Measurements from ENCODE around the gene HAND2. TPM values are rescaled to one million over a fixed set of nuclear protein-coding genes. Genes with fewer than 3 reads are reported as not detected.
A peak's percentile ranks its signal among the peaks of the same experiment; 100 is the strongest.

Gene HAND2
- polyA plus RNA-seq, 3 donors from 2014 or later: not detected

DNA sequence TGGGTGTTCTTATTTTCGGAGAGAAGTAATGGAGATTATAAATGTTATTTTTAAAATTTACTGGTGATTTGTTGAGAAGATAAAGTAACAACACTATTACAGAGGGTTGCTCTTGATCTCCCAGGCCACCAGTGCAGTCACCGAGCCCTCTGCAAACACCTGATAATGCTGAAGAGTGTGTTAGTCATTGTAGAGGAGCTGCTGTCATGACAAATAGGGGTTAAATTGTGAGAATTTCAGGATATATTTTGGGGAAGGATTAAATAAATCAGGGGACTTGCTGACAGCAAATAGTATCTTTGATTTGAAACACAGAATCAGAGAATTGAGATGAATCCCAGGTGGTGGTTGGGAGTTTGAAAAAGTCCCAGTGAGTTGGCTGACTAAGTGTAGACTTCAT lies 16.7 kb upstream of the HAND2 start:
- no peak overlapping the region for H3K4me3 Mint-ChIP-seq
- H3K27ac Mint-ChIP-seq: no peak overlapping the region
- no peaks in the 10 kb centered on the region for H3K36me3 Mint-ChIP-seq
- H3K4me1 Mint-ChIP-seq: no peaks in the 10 kb centered on the region
- no peak for DNase-seq
- H3K9me3 Mint-ChIP-seq: peaks cover 0 to 8% (median 3%) of the 10 kb centered on the region in 6 donors
- peaks cover 0 to 5% (median 3%) of the 10 kb centered on the region in 3 donors for H3K27me3 Mint-ChIP-seq (ENCODE audit: low read depth in 3 of 3)

DNA sequence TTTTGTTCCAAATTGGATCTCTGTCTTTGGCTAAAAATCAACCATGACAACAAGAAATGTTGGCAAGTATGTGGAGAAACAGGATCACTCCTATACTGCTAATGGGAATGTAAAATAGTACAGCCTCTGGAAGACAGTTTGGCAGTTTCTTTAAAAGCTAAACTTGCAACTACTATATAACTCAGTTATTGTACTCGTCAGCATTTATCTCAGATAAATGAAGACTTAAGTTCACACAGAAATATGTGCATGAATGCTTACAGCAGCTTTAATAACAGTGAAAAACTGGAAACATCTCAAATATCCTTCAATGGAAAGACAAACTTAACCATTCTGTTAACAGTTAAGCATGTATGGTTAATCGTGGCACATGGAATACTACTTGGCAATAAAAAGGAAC lies 15.4 kb upstream of the HAND2 start:
- no peaks in the 10 kb centered on the region for H3K36me3 Mint-ChIP-seq
- H3K4me1 Mint-ChIP-seq: no peaks in the 10 kb centered on the region
- no peak overlapping the region for H3K4me3 Mint-ChIP-seq
- H3K27ac Mint-ChIP-seq: no peak overlapping the region
- H3K9me3 Mint-ChIP-seq: peaks cover 0 to 8% (median 2%) of the 10 kb centered on the region in 6 donors
- H3K27me3 Mint-ChIP-seq (ENCODE audit: low read depth in 3 of 3): peaks cover 0 to 6% (median 3%) of the 10 kb centered on the region in 3 donors
- no peak for DNase-seq

DNA sequence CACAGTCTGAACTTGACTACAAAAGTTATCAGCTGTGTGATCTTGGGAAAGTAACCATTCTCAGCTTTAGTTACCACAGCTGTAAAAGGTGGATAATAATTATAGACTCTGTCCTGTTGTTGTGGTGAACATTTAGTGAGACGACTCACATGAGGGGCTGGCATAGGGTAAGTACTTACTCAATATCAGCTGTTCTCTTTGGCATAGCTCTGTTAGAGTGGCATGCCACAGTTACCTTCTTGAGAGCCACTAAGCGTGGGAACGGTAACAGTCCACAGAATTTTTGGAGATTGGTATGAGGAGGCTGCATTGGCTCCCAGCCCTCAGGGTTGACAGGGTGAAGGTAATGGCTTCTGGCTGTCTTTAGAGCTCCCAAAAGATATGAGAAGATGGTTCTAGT lies 13.2 kb upstream of the HAND2 start:
- peaks cover 6 to 16% (median 9%) of the 10 kb centered on the region in 3 donors for H3K27me3 Mint-ChIP-seq (ENCODE audit: low read depth in 3 of 3)
- no peak for DNase-seq
- peaks cover 0 to 15% (median under 1%) of the 10 kb centered on the region in 6 donors for H3K9me3 Mint-ChIP-seq
- peaks cover 4 to 10% of the 10 kb centered on the region in 2 donors for H3K4me1 Mint-ChIP-seq
- no peak overlapping the region for H3K27ac Mint-ChIP-seq
- H3K36me3 Mint-ChIP-seq: no peaks in the 10 kb centered on the region
- H3K4me3 Mint-ChIP-seq: no peak overlapping the region

DNA sequence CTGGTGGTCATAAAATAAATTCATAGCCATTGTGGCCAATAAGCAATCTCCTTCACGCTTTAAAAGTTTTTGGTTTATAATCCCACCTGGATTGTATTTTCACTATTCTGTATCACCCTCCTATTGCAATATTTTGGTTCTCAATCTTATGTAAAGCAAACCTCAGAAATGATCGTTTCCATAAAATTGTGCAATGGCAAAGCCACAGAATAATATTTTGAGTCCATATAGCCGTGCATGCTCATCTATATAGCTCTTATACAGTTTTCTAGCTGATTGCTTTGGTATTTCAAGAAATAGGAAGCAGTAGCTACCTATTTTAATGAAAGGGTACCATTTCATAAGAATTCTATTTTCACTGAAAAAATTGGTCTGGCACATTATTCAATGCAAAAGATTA lies 10.0 kb upstream of the HAND2 start:
- peaks cover 0 to 29% (median 1%) of the 10 kb centered on the region in 6 donors for H3K9me3 Mint-ChIP-seq
- peaks cover 4 to 10% of the 10 kb centered on the region in 2 donors for H3K4me1 Mint-ChIP-seq
- no peak for DNase-seq
- no peak overlapping the region for H3K27ac Mint-ChIP-seq
- peaks cover 13 to 34% (median 21%) of the 10 kb centered on the region in 3 donors for H3K27me3 Mint-ChIP-seq (ENCODE audit: low read depth in 3 of 3)
- H3K36me3 Mint-ChIP-seq: no peaks in the 10 kb centered on the region
- H3K4me3 Mint-ChIP-seq: no peak overlapping the region

DNA sequence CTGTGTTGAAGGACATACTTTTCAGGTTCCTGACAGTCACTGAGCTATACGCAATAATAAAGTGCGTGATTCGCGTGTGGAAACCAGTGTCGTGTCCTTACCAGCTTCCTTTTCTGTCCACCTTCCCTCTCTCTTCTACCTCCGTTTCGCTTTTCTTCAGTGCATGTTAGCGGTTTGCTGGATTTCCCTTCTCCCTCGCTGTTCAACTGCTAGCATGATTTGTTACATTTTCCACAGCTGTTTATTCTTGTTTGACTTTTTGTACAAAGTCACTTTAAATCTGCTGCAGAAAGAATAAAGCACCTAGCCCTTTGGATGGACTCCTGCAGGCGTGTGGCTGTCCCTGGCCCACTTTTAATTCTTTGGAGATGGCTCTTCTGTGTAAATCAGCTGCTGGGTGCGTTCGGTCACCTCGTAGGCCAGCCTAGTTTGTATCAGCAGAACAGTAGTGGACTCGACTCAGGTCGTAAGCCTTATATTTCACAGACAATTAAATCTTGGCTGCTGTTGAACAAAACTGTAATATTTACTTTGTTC lies 8.9 kb upstream of the HAND2 start:
- Mint-ChIP-seq H3K27me3 (ENCODE audit: low read depth in 3 of 3) (peaks cover 20 to 41% (median 23%) of the 10 kb centered on the region in 3 donors), H3K4me3 (peak overlapping the region; percentile 5 to 69 (median 61)), H3K9me3 (peaks cover 0 to 38% (median 6%) of the 10 kb centered on the region in 6 donors), H3K4me1 (peaks cover 4 to 10% of the 10 kb centered on the region in 2 donors), H3K36me3 (peaks cover 0 to 3% (median 0%) of the 10 kb centered on the region in 3 donors), H3K27ac (no peak overlapping the region)
- no peak for DNase-seq

DNA sequence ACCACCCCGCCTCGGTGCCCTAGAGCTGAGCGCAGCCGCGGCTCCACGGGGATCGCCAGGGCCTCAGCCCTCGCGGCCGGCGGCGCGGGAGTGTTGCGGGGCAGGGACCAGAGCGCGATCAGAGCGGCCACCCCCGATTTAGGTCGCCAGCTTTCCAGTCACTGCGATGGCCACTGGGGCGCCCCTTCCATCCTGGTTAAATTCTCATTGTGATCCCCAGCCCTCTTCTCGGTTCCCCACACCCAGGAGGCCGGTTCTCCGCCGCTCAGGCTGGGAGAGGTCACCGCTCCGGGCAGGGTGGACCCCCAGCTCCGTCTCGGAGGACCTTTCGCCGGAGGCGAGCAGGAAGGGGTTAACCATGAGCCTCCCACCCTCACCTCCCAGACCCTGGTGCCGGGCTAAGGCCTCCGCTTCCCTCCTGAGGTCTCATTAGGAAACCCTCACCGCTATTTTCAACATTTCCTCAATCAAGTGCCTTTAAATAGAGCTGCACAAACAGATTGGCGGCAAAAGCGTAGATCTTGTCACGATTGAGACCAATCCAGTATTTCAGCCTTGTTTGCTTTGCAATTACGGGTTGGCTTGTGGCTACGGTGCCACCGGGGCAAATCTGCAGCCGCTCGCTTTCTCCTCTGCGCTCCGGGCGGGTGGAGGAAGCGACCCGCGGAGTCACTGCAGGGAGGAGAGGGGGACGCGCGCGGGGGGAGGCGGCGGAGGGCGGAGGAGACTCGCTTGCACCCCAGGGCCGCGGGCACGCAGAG lies 8.3 kb upstream of the HAND2 start:
- H3K27ac Mint-ChIP-seq: no peak overlapping the region
- H3K27me3 Mint-ChIP-seq (ENCODE audit: low read depth in 3 of 3): peaks cover 21 to 47% (median 23%) of the 10 kb centered on the region in 3 donors
- H3K4me3 Mint-ChIP-seq: peak overlapping the region; percentile 12 to 72 (median 66)

DNA sequence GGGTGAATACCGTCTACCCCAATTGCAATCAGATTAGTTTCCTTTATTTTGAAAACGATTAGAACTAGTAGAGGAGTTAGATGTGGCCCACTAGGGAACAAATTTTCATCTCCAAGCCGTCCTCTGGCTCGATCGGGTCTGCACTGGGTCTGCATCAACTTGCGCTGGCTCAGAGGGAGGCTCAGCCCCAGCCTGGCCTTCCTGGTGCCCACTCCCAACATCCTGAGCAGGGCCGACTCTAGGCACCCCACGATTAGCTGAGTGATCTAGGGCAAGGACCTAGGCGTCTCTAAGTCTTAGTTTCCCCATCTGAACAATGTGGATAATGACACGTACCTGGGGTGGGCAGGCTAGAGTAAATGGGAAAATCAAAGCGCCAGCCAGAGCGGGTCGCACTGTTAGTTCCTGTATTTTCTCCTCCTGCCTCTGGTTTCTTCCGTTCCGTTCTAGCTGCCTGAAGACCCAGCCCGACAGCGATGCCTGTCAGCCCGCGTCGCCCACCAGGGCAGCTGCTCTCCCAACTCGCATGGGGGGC lies 7.7 kb upstream of the HAND2 start:
- peaks cover 0 to 4% (median 0%) of the 10 kb centered on the region in 3 donors for H3K36me3 Mint-ChIP-seq
- H3K4me3 Mint-ChIP-seq: no peak overlapping the region
- H3K27ac Mint-ChIP-seq: no peak overlapping the region
- H3K27me3 Mint-ChIP-seq (ENCODE audit: low read depth in 3 of 3): peaks cover 21 to 47% (median 27%) of the 10 kb centered on the region in 3 donors
- H3K4me1 Mint-ChIP-seq: peaks cover 4 to 10% of the 10 kb centered on the region in 2 donors
- H3K9me3 Mint-ChIP-seq: peaks cover 0 to 40% (median 9%) of the 10 kb centered on the region in 6 donors
- DNase-seq: no peak

More for the DNA sequence above, 8.3 kb upstream of the HAND2 start:
- Mint-ChIP-seq H3K4me1 (peaks cover 4 to 10% of the 10 kb centered on the region in 2 donors), H3K36me3 (peaks cover 0 to 4% (median 0%) of the 10 kb centered on the region in 3 donors), H3K9me3 (peaks cover 0 to 36% (median 9%) of the 10 kb centered on the region in 6 donors)
- DNase-seq: peak in 1 of 3 donors; percentile 1

DNA sequence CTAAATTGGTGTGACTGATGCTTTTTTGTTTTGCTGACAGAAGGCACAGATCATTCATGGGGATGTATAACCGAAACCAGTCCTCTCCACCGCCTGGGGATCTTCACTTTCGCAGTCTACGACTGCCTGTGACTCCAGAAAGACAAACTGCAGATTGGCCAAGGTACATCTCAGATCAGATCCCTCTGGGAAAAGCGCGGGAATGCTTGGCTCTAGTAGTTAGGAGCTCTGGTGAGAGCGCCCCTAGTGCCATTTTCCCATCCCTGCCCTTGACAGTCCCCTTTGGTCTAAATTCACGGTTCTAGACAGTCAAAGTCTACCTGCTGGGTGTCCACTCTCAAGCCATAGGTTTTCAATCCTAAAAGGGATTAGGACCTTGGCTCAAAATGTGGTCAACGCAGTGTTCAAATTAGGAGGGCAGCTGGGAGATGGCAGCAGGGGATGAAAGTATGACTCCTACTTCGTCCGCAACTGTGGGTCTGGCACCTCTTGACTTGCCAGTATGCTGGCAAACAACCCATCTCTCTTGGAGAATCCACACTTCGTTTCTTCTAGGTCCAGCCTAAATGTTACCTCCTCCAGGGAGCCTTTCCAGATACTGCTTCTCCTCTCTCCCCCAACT lies 6.9 kb upstream of the HAND2 start:
- H3K27me3 Mint-ChIP-seq (ENCODE audit: low read depth in 3 of 3): peaks cover 26 to 52% (median 30%) of the 10 kb centered on the region in 3 donors
- no peak for DNase-seq
- H3K36me3 Mint-ChIP-seq: peaks cover 0 to 4% (median 0%) of the 10 kb centered on the region in 3 donors
- H3K4me3 Mint-ChIP-seq: no peak overlapping the region
- peaks cover 0 to 48% (median 9%) of the 10 kb centered on the region in 6 donors for H3K9me3 Mint-ChIP-seq
- H3K27ac Mint-ChIP-seq: no peak overlapping the region
- H3K4me1 Mint-ChIP-seq: peaks cover 4 to 10% of the 10 kb centered on the region in 2 donors

DNA sequence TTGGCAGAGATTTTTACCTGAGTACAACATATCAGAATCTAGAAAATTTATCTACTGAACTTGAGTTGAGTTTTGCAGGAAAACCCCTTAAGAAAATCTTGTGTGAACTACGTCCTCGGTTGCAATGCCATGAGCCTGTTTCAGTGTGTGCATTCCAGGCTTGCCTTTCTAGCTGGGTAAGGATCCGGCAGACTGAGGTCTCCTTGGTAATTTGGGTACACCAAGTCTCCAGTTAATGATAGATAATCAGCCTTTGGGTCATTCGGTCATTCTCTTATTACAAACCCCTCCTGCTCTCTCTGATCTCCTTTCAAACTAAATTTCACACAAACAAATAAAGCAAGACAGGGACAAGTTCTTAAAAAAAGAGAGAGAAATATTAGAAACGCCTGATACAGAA lies 5.9 kb upstream of the HAND2 start:
- no peak overlapping the region for H3K4me3 Mint-ChIP-seq
- DNase-seq: no peak
- peaks cover 0 to 4% (median 0%) of the 10 kb centered on the region in 3 donors for H3K36me3 Mint-ChIP-seq
- no peak overlapping the region for H3K27ac Mint-ChIP-seq
- H3K27me3 Mint-ChIP-seq (ENCODE audit: low read depth in 3 of 3): peaks cover 33 to 58% (median 35%) of the 10 kb centered on the region in 3 donors
- peaks cover 4 to 10% of the 10 kb centered on the region in 2 donors for H3K4me1 Mint-ChIP-seq
- peaks cover 0 to 53% (median 11%) of the 10 kb centered on the region in 6 donors for H3K9me3 Mint-ChIP-seq

DNA sequence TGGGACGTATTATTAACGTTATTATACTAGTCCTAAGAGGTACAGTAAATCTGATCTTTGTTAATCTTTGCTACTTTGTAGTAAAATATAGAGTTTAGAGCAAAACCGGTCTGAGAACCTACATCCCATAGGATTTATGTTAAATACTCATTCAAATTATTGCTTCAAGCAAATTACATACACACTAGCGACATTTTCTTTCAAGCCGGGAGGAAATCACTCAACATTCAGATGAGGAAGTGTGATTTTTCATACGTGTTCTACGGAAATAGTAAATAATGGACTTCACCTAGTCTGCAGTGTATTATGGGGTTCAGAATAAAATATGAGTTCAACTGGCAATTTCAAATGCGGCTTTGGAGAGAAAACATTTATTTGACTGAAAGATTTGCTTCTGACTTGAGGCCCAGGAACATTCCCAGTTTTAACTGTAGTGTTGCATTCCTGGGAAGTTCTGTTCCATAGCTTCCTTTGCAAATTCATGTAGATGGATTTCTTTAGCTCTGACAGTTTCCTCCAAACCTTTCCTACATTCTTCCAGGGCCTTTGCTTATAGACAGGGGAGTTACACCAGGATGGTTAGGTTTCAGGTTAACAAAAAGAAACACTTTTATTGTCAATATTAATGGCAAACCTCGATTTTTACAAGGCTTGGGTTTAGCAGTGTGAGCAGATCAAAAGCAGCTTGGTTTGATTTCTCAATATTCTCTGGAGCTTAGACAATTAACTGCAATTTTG lies 5.3 kb upstream of the HAND2 start:
- no peak for DNase-seq
- Mint-ChIP-seq H3K9me3 (peaks cover 0 to 55% (median 11%) of the 10 kb centered on the region in 6 donors), H3K27me3 (ENCODE audit: low read depth in 3 of 3) (peaks cover 39 to 61% (median 39%) of the 10 kb centered on the region in 3 donors), H3K36me3 (peaks cover 0 to 4% (median 0%) of the 10 kb centered on the region in 3 donors), H3K4me1 (peaks cover 4 to 10% of the 10 kb centered on the region in 2 donors), H3K27ac (no peak overlapping the region), H3K4me3 (no peak overlapping the region)

DNA sequence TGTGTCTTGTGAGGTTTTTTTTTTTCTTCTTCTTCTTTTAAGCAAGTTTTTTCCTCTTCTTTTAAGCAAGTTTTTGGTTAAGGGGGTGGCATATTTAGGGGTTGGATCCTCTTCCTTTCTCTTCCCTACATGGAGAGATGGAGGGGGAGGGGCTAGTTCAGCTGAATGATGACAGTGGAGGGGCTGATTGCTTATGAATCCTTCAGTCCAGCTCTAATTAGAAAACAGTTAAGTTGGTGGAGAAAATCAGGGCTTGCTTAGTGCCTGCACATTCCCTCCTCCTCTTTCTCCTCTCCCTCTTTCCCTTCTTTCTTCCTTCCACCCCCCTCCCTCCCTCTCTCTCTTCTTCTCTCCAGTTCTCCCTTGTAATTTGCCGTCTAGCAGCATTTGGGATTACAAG lies 4.4 kb upstream of the HAND2 start:
- Mint-ChIP-seq H3K4me3 (no peak overlapping the region), H3K9me3 (peaks cover 0 to 53% (median 11%) of the 10 kb centered on the region in 6 donors), H3K36me3 (peaks cover 0 to 4% (median 0%) of the 10 kb centered on the region in 3 donors), H3K4me1 (peaks cover 4 to 10% of the 10 kb centered on the region in 2 donors), H3K27me3 (ENCODE audit: low read depth in 3 of 3) (peaks cover 43 to 60% (median 45%) of the 10 kb centered on the region in 3 donors), H3K27ac (no peak overlapping the region)
- DNase-seq: no peak

DNA sequence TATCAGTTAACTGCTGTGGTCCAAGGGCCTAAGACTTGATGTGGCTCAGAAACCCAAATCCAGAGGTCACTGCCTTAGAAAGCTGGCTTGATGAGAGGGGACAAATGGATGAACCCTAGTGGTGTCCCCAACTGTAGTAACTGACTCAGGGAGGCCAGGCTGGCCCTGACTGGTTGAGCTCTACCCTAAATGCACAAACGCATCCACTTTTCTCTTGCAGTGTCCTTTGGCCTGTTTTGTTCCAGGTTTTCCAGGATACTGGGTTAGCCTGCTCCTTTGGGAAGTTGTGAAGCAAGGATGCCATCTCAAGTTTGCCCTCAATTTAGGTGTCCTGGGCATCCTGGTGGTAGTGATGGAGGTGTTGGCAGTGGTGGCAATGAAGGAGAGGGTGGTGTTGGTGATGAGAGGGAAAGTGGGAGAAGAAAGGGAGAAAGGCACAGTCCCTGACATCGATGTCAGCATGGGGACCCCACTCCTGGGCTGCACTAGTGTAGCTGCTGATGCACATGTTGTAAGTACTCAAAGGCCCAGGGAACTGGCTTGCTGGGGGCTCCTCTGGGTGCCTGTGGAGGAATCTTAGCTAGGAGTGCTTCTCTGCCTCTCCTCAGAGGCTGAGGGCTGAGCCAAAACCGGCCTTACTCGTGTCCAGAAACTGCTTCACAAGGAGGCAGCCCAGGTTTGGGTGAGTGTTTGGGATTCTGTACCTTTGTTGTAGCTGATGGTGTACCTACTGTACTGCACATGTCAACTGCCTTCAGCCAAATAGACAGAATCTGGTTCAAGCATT lies 2.9 kb upstream of the HAND2 start:
- Mint-ChIP-seq H3K9me3 (peaks cover 0 to 58% (median 13%) of the 10 kb centered on the region in 6 donors), H3K36me3 (peaks cover 0 to 8% (median 0%) of the 10 kb centered on the region in 3 donors), H3K4me3 (peak overlapping the region in 1 of 5 donors; percentile 4), H3K4me1 (peaks cover 3 to 4% of the 10 kb centered on the region in 2 donors), H3K27ac (no peak overlapping the region), H3K27me3 (ENCODE audit: low read depth in 3 of 3) (peaks cover 48 to 58% (median 48%) of the 10 kb centered on the region in 3 donors)
- DNase-seq: no peak

Data from immature natural killer cell (primary cell).